Chondrocyte (in vitro differentiated cells): ENCODE data around the gene PLD4. TPM values are rescaled to one million over a fixed set of nuclear protein-coding genes. Genes with fewer than 3 reads are reported as not detected.

ENCODE experiments used
- DNase-seq: peaks from one replicate; pipeline ENCODE4 v3.0.0; 2021; ENCODE audit warnings: mixed read lengths, low spot score
- H3K27ac Mint-ChIP-seq: one replicate; pipeline ENCODE4 v1.8.0; 2021; ENCODE audit warnings: mild to moderate bottlenecking, moderate library complexity, mixed read lengths; ENCODE audit not compliant: unreplicated experiment
- H3K27me3 Mint-ChIP-seq: 2 replicates; pipeline ENCODE4 v1.8.0; 2021; ENCODE audit warnings: low read depth, mixed read lengths
- H3K36me3 Mint-ChIP-seq: 2 replicates; pipeline ENCODE4 v1.8.0; 2021; ENCODE audit warnings: low read depth, mixed read lengths
- H3K4me1 Mint-ChIP-seq: 2 replicates; pipeline ENCODE4 v1.8.0; 2021; ENCODE audit warnings: low read depth, mild to moderate bottlenecking, mixed read lengths
- H3K4me3 Mint-ChIP-seq: one replicate; pipeline ENCODE4 v1.8.0; 2021; ENCODE audit warnings: mild to moderate bottlenecking, moderate library complexity, mixed read lengths; ENCODE audit not compliant: unreplicated experiment
- H3K9me3 Mint-ChIP-seq: 2 replicates; pipeline ENCODE4 v1.8.0; 2021; ENCODE audit warnings: low read depth, mixed read lengths
- total RNA-seq: library from RNA; stranded (reverse); gene quantifications from 3 replicates; pipeline ENCODE4 v1.2.1, GENCODE V29; 2021
- TF ChIP-seq, protein P1 (sequence below): fragments of 200-600 bp; sonication (generic); IDR thresholded peaks from 2 replicates; pipeline ENCODE4 v1.5.0; 2021; ENCODE audit warnings: antibody characterized with exemption, mild to moderate bottlenecking, moderate library complexity

PLD4 gene
- total RNA-seq, 1 donor from 2014 or later: 0.10 TPM

DNA sequence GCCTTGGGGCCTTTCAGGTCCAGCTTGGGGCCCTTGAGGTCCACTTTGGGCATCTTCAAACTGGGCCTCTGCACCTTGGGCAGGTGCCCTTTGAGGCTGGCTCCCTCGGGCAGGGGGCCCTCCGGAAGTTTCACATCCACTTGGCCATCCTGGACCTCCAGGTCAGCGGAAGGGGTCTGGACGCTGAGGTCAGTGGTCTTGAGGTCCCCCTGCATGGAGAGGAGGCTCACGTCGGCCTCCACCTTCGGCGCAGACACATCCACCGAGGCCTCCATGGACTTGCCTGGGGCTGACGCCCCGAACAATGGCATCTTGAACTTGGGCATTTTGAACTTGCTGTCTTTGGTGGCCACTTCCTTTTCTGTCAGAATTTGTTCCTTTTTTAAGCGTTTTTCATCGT is 28.4 kb downstream of the PLD4 start:
- Mint-ChIP-seq H3K4me1 (peaks cover 13% of the 10 kb centered on the region), H3K9me3 (no peaks in the 10 kb centered on the region), H3K27ac (no peak overlapping the region), H3K27me3 (no peaks in the 10 kb centered on the region), H3K4me3 (no peak overlapping the region), H3K36me3 (peaks cover 46% of the 10 kb centered on the region)
- TF ChIP-seq, protein P1, sequence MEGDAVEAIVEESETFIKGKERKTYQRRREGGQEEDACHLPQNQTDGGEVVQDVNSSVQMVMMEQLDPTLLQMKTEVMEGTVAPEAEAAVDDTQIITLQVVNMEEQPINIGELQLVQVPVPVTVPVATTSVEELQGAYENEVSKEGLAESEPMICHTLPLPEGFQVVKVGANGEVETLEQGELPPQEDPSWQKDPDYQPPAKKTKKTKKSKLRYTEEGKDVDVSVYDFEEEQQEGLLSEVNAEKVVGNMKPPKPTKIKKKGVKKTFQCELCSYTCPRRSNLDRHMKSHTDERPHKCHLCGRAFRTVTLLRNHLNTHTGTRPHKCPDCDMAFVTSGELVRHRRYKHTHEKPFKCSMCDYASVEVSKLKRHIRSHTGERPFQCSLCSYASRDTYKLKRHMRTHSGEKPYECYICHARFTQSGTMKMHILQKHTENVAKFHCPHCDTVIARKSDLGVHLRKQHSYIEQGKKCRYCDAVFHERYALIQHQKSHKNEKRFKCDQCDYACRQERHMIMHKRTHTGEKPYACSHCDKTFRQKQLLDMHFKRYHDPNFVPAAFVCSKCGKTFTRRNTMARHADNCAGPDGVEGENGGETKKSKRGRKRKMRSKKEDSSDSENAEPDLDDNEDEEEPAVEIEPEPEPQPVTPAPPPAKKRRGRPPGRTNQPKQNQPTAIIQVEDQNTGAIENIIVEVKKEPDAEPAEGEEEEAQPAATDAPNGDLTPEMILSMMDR: no peak
- DNase-seq: peak; percentile 59

DNA sequence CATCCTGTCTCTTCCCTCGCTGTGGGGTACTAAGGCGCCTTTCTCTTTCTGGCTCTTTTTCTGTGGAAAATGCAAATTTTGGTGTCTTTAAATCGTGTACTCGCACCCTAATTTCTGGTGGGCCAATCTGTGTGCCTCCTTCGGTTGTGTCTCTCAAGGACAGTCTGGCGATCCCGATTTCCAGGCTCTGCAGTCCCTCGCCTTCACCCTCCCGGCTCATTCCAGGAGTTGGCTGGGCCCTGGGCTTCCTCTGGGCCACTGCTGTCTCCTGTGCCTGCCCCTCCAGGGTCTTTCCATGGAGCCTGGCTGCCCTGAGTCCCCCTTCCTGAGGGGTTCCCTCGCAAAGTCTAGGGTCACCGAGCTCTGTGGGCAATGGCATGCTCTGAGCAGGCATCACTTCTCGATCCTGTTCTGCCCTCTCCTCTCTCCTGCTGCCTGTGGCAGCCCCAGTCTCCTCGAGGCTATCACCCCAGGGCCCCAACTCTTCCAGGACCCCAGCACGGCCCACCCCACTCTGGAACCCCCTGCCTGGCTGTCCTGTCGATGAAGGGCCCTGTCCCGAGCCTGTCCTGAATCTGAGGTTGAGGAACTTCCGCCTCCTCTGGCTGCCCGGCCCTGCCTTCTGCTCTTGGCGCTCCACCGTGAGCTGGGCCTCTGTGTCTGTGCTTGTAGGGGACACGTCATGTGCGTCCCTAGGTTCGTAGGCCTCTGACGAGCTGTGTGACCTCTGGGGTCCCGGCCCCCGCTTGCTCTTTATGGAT is 29.4 kb downstream of the PLD4 start:
- H3K27ac Mint-ChIP-seq: no peak overlapping the region
- H3K9me3 Mint-ChIP-seq: no peaks in the 10 kb centered on the region
- peak; percentile 56 for DNase-seq
- H3K27me3 Mint-ChIP-seq: no peaks in the 10 kb centered on the region
- TF ChIP-seq, protein P1: no peak
- peaks cover 48% of the 10 kb centered on the region for H3K36me3 Mint-ChIP-seq
- no peak overlapping the region for H3K4me3 Mint-ChIP-seq
- H3K4me1 Mint-ChIP-seq: peaks cover 19% of the 10 kb centered on the region

DNA sequence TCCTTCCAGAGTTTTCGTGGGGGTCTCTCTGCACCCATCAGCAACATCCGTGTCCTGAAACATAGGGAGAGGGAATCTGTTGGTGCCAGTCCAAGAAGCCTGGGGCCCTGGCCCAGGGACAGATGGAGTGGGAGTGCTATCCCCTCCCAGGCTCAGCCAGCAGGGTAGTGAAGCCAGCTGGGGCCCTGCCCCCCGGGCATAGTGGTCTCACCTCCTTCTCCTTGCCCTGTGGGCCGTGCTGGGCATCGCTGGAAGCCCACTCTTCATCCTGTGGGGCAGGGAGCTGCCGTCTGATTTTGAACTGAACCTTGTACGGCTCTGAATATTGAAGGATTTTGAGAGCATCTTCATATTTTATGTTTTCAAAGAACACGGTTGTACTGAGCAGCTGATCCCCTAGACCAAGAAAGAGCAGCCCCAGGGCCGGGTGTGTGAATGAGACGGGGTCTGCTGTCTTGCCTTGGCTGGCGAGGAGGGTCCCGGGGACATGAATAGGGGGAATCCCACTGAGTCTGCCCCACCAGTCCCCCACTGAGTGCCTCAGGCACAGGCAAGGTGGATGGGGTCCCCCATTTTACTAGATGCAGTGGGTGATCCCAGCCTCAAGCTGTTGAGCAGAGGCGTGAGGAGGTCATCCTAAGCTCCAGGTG is 30.2 kb downstream of the PLD4 start:
- no peak overlapping the region for H3K4me3 Mint-ChIP-seq
- peak; percentile 78 for DNase-seq
- H3K27me3 Mint-ChIP-seq: no peaks in the 10 kb centered on the region
- peaks cover 47% of the 10 kb centered on the region for H3K36me3 Mint-ChIP-seq
- TF ChIP-seq, protein P1: no peak
- no peaks in the 10 kb centered on the region for H3K9me3 Mint-ChIP-seq
- H3K27ac Mint-ChIP-seq: no peak overlapping the region
- peaks cover 19% of the 10 kb centered on the region for H3K4me1 Mint-ChIP-seq

DNA sequence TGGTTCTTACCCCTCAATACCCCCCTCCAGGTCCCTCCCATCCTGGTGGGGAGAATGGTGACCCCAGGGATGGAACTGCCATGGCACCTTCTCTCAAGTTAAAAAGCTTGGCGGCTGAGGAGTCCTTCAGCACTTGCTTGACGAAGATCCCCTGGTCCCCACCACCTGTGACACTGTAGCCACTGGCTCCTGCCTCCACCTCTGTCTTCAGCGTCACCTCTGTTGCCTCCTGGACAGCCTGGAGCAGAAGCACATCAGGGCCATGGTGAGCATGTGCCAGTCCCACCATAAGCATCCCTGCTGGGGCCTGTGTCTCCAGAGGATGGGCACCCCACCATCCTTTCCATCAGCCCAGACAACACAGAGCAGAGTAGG is 30.7 kb downstream of the PLD4 start:
- H3K36me3 Mint-ChIP-seq: peaks cover 48% of the 10 kb centered on the region
- H3K4me1 Mint-ChIP-seq: peaks cover 21% of the 10 kb centered on the region
- H3K9me3 Mint-ChIP-seq: no peaks in the 10 kb centered on the region
- H3K27ac Mint-ChIP-seq: no peak overlapping the region
- H3K4me3 Mint-ChIP-seq: no peak overlapping the region
- H3K27me3 Mint-ChIP-seq: no peaks in the 10 kb centered on the region
- DNase-seq: no peak
- TF ChIP-seq, protein P1: no peak

DNA sequence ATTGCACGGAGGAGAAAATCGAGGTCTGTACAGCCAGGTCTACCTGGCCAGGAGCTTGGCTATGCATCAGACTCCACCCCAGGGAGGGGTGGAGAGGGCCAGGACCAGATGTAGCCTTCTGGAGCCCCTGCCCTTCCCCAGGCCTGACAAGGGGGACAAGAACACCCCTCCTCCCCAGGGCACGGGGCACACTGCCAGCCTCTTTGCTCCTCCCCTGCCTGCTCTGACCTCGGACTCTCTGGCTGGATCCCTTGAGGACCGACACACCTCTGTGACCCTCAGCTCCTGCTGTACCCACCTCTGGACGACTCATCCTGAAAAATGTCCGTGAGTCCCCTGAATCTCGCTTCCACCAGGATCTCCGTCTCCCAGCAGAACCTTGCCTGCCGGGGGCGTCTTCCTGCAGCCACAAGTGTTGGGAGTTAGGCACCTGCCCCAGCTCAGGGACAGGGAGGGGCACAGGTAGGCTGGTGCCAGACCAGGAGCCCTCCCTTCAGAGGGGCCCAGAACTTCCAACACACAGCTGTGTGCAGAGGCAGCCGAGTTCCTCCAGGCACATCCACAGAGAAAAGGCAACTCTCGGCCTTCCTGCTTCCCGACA is 31.7 kb downstream of the PLD4 start:
- Mint-ChIP-seq H3K36me3 (peaks cover 49% of the 10 kb centered on the region), H3K27ac (no peak overlapping the region), H3K4me3 (no peak overlapping the region), H3K27me3 (no peaks in the 10 kb centered on the region), H3K4me1 (peaks cover 23% of the 10 kb centered on the region), H3K9me3 (no peaks in the 10 kb centered on the region)
- no peak for DNase-seq
- TF ChIP-seq, protein P1: no peak
